ENCODE measurements around the gene UNC5A.

The UNC5A gene

DNA sequence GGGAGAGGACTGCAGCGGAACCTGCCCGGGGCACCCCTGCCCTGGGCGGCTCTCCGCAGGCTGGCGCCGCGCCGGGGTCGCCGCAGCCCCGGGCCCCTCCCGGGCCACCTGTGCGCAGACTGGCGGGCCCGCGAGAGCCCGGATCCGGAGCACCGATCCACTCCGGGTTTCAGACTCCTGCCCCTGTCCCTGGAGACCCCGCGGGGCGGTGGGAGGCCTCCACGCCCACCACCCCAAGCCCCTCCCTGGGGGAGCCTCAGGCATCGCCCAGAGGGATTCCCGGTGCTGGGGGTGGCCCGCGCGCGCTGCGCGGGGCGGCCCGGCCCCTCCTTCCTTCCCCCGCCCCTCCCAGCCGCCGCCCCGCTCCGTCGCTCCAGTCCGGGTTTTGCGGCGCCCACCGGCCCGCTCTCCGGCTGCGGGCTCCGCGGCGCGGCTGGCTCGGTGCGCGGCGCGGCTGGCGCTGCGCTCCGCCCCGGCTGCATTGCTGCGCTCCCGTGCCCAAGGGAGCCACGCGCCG, at the start of gene UNC5A:
UNC5A (plus strand) TSS at position 479 of the 517 bp plus-strand sequence. CDS start 192 bp downstream, outside the sequence.
- DNase-seq (ENCODE audit: low read depth), result no peak

DNA sequence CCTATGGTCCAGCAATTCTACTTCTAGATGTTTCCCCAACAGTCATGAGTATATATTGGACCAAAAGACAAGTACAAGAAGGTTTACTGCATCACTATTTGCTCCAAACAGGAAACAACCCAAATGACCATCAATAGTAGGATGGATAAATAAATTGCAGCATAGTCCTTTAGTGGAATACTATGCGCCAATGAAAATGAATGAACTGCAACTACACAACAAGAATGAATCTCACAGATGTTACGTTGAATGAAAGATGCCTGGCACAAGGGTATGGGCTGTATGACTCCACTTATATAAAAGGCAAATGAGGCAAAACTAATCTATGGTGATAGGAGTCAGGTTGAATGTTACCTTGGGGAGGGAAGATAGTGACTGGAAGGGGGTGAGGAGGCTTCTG, 48.6 kb upstream of the UNC5A start:
- no peak for DNase-seq (ENCODE audit: low read depth)

DNA sequence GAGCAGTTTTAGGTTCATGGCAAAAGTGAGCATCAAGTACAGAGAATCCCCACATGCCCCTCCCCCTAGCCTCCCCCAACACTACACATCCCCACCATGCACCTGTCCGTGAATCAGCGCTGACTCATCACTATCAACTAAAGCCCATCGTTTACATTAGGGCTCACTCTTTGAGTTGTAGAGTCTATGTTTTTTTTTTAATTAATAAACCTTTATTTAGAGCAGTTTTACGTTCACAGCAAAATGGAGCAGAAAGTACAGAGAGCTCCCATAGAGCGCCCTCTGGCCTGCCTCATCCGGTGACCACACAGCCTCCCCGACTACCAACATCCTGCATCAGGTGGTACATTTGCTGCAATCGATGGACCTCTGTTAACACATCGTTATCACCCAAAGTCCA, 47.9 kb upstream of the UNC5A start:
- DNase-seq (ENCODE audit: low read depth), result no peak

DNA sequence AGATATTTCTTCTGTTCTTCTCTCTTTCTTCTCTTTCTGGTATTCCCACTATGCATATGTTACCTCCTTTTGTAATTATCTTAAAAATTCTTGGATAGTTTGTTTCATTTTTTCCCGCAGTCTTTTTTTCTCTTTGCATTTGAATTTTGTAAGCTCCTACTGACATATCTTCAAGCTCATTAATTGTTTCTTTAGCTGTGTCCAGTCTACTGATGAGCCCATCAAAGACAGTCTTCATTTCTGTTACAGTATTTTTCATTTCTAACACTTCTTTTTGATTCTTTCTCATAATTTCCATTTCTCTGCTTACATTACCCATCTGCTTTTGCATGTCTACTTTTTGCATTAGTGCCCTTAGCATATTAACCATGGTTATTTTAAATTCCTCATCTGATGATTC, 44.7 kb upstream of the UNC5A start:
- no peak for DNase-seq (ENCODE audit: low read depth)

DNA sequence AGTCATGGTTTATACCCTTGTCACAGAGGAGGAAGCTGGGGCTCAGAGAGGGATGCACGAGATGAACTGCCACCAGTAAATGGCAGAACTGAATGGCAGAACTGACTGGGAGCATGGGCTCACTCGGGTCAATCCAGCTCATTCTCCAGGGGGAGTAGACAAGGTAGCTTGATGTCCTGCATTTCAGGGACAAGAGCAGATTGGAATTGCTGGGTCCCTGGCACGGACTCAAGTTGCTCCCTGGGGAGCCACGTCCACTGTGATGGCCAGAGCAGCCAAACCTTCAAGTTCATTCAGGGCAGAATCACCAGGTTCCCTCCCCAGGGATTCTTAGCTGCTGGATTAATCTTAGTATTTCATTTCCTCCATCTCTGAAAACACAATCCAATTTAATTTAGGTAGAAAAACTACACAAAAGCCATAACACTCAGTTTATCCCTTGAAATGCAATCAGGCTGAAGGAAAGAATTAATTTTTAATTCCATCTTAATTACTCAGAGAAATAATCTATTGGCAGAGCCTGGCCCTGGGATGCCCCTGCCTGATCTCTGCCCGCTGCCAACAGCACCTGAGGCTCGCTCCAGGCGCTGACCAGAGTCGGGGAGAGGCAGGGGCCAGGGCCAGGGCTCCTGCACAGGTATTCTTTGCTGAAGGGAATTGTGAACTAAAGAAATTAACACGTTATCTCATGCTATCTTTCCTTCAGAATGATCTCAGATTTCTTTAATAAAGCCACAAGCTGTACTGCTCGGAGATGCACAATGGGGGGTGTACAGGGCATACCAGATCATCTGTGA, 42.0 kb upstream of the UNC5A start:
- no peak for DNase-seq (ENCODE audit: low read depth)

DNA sequence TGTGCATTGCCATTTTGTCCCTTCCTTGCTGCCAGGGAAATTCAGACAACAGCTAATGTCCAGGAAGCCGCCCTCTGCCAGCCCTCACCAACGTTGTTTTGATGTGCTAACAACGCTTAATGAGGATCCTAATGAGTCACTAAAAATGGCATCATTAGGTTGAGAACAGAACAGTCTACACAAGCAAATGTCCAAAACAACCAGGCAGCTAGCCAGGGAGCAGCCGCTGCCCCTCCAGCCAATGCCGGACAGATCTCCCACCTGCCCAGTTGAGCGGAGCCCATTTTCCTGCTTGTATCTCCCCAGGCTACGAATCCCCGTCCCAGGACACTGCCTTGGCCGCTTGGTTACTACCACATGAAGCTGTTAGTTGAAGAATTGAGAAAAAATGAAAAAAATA, 40.4 kb upstream of the UNC5A start:
- no peak for DNase-seq (ENCODE audit: low read depth)

DNA sequence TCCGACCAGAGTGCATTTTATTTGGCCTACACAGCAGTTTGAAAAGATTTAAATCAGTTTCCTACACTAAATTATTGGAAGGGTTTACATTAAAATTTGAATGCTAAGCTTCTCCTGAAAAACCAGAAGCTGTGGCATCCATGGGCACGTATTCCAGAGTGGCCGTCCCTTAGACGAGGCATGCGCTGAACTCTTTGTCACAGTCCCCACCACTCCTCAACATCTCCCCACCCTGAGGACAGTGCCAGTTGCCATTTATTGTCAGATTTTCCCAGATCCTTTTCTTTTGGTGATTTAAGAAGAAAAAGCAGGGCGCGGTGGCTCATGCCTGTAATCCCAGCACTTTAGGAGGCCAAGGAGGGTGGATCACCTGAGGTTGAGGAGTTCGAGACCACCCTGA, 39.9 kb upstream of the UNC5A start:
- no peak for DNase-seq (ENCODE audit: low read depth)

DNA sequence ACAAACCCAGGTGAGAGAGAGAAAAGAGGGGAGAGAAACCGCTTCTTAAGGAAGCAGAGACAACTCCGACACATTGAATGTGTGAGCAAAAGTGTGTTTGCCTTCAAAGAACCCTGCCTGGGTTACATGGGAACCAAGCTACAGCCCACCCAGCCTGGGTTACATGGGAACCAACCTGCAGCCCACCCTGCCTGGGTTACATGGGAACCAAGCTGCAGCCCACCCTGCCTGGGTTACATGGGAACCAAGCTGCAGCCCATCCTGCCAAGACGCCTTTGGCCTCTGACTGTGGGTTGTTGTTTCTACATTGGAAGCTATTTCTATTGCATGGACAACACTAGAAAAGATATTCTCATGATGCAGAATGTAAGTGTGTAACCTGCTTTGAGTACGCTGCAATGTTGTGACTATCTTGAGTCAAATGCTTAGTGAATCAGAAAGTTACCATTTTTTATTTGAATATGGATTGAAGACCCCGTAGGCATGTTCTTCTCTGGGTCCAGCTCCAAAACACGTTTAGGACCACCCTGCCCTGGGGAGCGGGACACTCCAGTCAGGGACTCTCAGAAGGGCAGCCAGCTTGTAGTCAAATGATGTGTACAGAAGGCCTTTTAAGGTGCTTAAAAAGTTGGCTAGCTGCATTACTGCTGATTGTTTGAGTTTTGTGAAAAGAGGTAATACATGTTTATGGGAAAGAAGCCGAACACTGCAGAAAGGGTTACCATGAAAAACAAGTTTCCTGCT, 39.1 kb upstream of the UNC5A start:
- DNase-seq (ENCODE audit: low read depth), result no peak

DNA sequence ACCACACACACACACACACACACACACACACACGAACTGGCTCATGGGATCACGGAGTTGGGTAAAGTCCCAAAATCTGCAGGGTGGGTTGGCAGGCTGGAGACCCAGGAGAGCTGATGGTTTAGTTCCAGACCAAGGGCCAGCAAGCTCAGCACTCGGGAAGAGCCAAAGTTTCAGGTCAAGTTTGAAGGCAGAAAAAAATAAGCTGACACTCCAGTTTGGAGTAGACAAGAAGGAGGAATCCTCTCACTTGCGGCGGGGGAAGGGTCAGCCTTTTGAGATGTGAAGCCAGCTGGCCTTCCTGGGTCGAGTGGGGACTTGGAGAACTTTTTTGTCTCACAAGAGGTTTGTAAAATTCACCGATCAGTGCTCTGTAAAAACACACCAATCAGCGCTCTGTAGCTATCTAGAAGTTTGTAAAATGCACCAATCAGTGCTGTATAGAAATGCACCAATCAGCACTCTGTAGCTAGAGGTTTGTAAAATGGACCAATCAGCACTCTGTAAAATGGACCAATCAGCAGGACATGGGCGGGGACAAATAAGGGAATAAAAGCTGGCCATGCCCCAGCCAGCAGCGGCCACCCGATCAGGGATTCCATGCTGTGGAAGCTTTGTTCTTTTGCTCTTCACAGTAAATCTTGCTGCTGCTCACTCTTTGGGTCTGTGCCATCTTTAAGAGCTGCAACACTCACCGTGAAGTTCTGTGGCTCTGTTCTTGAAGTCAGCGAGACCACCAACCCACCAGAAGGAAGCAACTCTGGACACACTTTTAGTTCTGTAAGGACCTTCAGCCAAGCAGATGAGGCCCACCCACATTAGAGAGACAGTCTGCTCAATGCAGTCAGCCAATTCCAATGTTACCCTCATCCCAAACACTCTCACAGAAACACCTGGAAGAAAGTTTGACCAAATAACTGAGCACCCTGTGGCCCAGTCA, 37.8 kb upstream of the UNC5A start:
- DNase-seq (ENCODE audit: low read depth), result no peak

DNA sequence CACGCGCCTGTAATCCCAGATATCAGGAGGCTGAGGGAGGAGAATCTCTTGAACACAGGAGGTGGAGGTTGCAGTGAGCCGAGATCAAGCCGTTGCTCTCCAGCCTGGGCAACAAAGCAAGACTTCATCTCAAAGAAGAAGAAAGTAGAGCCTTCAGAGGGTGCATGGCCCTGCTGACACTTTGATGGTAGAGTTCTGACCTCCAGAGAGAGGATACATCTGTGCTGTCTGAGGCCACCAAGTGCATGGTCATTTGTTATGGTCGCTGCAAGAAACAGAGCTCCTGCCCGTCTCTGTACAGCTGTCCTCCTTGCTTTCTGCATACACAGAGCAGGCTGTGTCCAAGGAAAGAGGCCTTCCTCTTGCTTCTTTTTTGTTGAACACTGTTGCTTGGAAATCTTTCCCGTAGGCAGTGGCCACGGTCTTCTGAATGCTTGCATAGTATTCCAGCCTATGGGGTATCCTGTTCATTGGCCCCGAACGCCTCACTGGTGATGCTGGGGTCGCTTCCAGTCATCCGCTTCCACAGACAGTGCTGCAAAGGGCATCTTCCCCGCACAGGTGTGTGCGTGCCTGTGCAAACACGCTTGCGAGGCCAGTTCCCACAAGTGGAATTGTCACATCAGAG, 36.8 kb upstream of the UNC5A start:
- no peak for DNase-seq (ENCODE audit: low read depth)

DNA sequence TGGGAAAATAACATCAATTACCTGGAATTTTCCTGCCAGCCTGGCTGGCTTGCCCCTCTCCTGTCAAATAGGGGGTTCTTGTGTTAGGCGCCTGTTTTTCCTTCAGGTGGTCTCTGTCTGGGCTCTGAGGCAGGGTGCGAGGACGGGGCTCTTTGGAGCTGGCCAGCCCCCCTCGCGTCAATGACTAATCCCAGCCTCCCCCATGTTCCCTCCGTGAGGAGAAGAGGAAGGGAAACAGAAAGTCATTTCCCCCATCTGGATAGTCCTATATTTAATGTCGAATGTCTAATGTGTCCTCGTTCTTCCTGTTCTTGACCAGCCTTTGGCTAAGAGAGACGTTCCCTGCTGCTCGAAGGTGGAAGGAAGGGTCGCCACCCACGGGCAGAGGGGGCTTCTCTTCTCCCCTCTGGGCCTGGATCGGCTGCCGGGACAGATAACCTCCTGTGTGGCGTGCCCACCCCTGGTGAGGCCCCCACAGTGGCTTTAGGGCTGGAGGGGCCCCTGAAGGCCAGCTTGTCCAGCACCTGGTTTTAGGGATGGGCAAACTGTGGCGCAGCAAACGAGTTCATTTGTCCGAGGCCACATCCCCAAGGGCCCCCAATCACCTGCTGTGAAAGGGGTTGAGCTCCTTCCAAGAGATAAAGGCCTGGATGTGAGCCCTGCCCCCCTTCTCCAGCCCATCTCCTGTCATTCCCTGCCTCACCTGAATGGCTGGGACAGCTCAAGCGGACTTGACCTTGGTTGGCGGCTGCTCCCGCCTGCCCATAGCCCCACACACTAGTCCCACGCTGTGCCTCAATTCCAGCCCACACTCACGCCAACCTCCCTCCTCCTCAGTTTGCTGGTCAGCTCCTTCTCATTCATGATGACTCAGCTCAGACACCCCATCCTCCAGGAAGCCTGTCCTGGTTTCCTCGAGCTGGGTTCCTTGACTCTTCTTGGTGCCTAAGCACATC, 35.9 kb upstream of the UNC5A start:
- DNase-seq (ENCODE audit: low read depth), result no peak

DNA sequence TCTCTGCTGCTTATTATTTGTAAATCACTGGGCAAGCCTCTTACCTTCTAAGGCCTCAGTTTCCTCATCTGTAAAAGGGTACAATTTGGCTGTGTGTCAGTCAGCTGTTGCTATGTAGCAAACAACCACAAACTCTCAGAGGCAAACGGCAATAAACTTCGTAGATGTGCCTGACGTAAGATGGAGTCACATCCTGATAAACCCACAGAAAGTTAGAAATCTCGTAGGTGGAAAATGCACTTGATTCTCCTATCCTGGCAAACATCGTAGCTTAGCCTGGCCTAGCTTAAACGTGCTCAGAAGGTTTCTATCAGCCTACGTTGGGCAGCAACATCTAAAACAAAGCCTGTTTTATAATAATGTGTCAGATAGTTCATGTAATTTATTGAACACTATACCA, 35.0 kb upstream of the UNC5A start:
- no peak for DNase-seq (ENCODE audit: low read depth)

DNA sequence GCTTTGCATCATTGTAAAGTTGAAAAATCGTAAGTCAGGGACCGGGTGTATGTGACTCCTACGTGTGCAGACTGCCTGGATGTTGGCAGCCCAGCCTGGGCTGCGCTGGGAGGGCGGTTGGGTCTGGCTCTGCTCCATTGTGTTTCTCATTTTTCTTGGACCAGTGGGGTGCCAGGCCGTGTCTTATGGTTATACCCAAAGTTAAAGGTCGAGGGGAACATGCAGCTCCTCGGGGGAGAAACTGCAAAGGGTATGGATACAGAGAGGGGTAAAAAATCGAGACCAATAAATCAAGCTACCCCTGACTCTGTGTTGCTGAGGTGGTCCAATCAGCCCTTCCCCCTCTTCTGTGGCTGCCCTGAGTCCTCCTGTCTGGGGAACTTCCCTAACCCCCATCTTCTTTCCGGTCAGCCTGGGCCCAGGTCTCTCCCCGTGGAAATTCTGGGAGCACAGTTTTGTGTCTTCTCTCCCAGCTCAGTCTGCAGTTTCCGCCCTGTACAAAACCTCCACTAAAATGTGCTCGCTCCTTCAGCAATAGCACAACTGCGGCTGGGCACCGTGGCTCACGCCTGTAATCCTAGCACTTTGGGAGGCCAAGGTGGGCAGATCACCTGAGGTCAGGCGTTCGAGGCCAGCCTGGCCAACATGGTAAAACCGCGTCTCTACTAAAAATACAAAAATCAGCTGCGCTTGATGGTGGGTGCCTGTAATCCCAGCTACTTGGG, 34.1 kb upstream of the UNC5A start:
- DNase-seq (ENCODE audit: low read depth), result no peak

DNA sequence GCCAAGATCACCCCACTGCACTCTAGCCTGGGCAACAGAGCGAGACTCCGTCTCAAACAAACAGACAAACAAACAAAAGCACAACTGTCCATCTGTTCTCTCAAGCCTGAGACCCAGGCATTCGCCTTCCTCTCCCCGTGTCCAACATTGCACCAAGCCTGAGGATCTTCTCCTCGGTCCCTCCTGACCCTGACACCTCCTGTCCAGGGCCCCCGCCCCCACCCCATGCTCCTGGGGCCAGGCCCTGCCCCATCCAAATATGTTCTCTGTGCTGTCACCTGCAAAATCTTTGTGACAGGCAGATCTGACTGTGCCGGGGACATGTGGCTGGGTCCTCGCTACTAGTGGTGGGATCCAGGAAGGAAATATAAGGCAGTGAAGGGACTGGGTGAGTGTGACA, 33.4 kb upstream of the UNC5A start:
- DNase-seq (ENCODE audit: low read depth), result no peak

DNA sequence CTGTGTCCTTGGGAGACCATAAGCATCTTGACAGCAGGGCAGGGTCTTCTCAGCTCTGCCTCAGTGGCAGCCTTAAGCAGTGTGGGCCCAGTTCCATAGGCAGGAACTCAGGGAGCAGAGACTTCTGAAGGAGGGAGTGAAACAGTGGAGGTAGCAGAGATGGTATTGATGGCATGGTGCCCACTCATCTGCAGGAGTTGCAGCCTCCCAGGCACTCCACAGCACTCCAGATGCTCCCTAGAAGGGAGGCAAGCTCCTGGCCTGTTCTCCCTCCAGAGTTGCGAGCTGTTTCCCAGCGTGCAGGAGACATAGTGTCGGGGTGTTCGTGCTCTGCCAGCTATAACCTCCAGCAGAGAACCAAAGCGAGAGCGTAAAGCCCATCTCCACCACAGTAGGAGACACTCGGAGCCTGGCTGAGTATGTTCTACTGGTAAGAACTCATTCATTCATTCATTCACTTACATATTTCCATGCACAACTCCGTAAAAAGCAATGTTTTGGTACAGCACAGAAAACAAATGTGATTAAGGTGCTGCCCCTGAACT, 31.4 kb upstream of the UNC5A start:
- DNase-seq (ENCODE audit: low read depth), result no peak

DNA sequence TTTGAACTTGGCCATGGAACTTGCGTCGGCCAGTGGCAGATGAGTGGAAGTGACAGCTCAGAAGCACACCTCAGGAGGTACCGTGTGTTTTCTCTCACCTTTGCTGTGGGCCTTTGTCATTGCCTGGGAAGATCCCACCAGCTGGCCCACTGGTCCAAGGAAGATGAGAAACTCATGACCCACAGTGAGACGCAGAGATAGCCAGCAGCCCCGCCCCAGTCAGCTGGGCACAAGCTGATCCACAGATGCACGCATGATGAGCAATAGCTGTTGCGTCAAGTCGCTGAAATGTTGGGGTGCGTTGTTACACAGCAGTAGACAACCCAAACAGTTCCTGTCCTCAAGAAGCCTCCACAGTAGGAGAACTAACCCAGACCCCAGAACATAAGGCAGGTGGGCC, 30.8 kb upstream of the UNC5A start:
- no peak for DNase-seq (ENCODE audit: low read depth)

DNA sequence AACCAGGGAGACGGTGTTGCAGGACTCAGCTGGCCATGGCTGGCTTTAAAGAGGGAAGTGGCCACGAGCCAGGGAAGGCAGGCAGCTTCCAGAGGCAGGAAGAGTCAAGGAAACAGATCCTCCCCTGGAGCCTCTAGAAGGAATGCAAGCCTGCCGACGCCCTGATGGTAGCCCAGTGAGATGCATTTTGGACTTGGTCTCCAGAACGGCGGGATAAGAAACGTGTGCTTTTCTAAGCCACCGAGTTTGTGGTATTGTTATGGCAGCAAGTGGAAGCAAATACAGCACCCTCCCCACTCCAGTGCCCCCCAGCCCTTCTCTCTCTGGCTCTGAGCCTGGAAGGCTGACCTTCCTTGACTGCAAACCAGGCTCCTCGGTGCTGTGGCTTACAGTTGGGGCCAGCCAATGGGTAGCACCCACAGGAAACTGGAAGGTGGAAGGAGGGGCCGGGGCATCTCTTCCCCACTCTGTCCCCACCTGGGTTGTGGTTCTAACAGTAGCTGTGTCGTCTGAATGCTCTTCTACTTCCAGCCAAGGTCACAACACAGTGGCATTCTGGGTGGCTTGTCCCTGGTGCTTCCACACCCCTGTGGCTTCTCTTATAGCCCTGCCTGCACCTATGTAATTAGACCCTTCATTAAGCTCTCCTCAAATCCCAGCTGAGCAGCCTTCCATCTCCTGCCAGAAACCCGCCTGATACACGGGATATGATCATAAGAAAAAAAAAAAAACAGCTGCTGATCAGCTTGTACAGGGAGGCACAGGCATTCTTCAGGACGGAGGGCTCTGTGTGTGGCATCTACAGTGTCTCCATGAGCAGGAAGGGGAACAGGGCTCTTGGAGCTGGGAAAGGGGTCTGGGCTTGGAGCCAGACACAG, 29.9 kb upstream of the UNC5A start:
- no peak for DNase-seq (ENCODE audit: low read depth)

DNA sequence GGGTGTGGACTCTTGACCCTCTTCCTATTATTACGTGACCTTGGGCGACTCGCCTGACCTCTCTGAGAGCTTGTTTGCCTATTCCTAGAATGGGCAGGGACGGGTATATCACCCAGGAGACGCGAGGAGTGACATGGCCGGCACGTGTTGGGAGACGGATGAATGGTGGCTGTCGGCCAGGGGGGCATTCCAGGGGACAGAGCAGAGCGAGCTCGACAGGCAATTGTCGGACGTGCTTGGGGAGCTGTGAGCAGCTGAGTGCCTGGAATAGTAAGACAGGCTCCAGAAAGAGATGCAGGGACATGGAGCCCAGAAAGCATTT, 29.3 kb upstream of the UNC5A start:
- no peak for DNase-seq (ENCODE audit: low read depth)

All from stimulated activated CD8-positive, alpha-beta memory T cell treated with anti-CD3 and anti-CD28 coated beads, Interleukin-12 subunit alpha, Interleukin-12 subunit beta, amount 100 ng/mL, for 1 hour (primary cell).